Heart right ventricle (tissue), 16 donors: Measurements from ENCODE around the gene PRICKLE2. TPM values are rescaled to one million over a fixed set of nuclear protein-coding genes. Genes with fewer than 3 reads are reported as not detected.

Experiments used
- ATAC-seq, 8 donors: fragments of 200-7000 bp; cut with Tn5 transposase; one replicate each; pipeline ENCODE4 v1.9.1; 2020; ENCODE audit warnings: mild to moderate bottlenecking in 8 of 8, moderate library complexity in 8 of 8, moderate number of reproducible peaks in 1 of 8
- DNase-seq, 2 donors: peaks; one replicate each; pipeline ENCODE4 v3.0.0-alpha.2; 2020
- H3K27ac ChIP-seq, 10 donors: fragments of 200-600 bp; sonication (generic) in 2 of 10; one replicate each; pipeline versions ENCODE4 v1.5.0 to v1.8.0; 2020 to 2022; ENCODE audit warnings: mild to moderate bottlenecking in 3 of 10
- H3K27me3 ChIP-seq, 7 donors: fragments of 200-600 bp; one replicate each; pipeline ENCODE4 v1.8.0; 2021 to 2022; ENCODE audit warnings: mild to moderate bottlenecking in 2 of 7
- H3K36me3 ChIP-seq, 9 donors: fragments of 200-600 bp; sonication (generic) in 1 of 9; one replicate each; pipeline versions ENCODE4 v1.5.0 to v1.8.0; 2020 to 2022; ENCODE audit warnings: mild to moderate bottlenecking in 2 of 9
- H3K4me1 ChIP-seq, 9 donors: fragments of 200-600 bp; sonication (generic) in 1 of 9; one replicate each; pipeline versions ENCODE4 v1.5.0 to v1.8.0; 2020 to 2022; ENCODE audit warnings: mild to moderate bottlenecking in 4 of 9
- H3K4me3 ChIP-seq, 10 donors: fragments of 200-600 bp; sonication (generic) in 2 of 10; one replicate each; pipeline versions ENCODE4 v1.5.0 to v1.8.0; 2020 to 2022; ENCODE audit warnings: mild to moderate bottlenecking in 7 of 10, moderate library complexity in 2 of 10
- H3K9me3 ChIP-seq, 11 donors: fragments of 200-600 bp in 10 of 11; sonication (generic) in 2 of 11; one replicate each; pipeline versions ENCODE4 v1.5.0 to v1.8.0; 2013 to 2022; ENCODE audit warnings: mild to moderate bottlenecking in 2 of 11, control low read depth in 1 of 11, moderate library complexity in 1 of 11
- CTCF ChIP-seq, 9 donors: fragments of 200-600 bp; sonication (generic) in 2 of 9; IDR thresholded peaks; one replicate each; pipeline versions ENCODE4 v1.5.0 to v1.8.0; 2021 to 2022; ENCODE audit warnings: antibody characterized with exemption in 9 of 9, mild to moderate bottlenecking in 5 of 9, moderate library complexity in 1 of 9
- WGBS, 2 donors: extraction: QIAGEN DNeasy Blood & Tissue Kit; methylation state at CpG; one replicate each; pipeline ENCODE4 v1.1.7; 2013; ENCODE audit warnings: inconsistent platforms in 1 of 2; 5-methylcytosine and 5-hydroxymethylcytosine counted together
- intact Hi-C, 10 donors: fragments of 100-400 bp; cut with DNase I; formaldehyde crosslinking; loops; one replicate each; pipeline versions ENCODE4 v1.11.1 to v1.14.2; 2022
- polyA plus RNA-seq, 2 donors: library from polyadenylated mRNA; stranded (reverse); fragments of 200-250 nt; gene quantifications; one replicate each; pipeline ENCODE4 v1.2.3, GENCODE V29; 2013
- total RNA-seq, 10 donors: library from RNA; stranded (reverse); fragmentation: NEBNext Ultra II Directional in 3 of 10; extraction: Animal tissue kit (Norgen Biotek cat#: 25700) in 3 of 10; gene quantifications; one replicate each; pipeline versions ENCODE4 v1.2.1 to v1.2.4, GENCODE V29; 2021 to 2023
- donor health status: Arrhythmogenic right ventricular cardiomyopathy.
- donor health status: ischemic (EF 13 %, LVEDD 7.1; RV severe dilation, severe dysfunction).
- donor health status: healthy with polysubstance abuse.
- donor health status: DM: no; HTN: yes; CAD: no.
- donor health status: DM: no; HTN: no; CAD: no.
- donor health status: ischemic (EF 25% LVEDD 6.9; RV normal size, moderate dysfunction).
- donor health status: ischemic (EF 25% LVEDD 5.7; RV mildly dilated, moderate dysfunction).
- donor health status: healthy.
- donor health status: DM: yes; HTN: yes; CAD: no.
- donor health status: Ischemic cardiomyopathy.
- donor health status: ischemic (EF 35%, LVEDD 5.7; RV mildly dilated, moderate dysfunction).
- donor health status: nonischemic (EF 11% LVEDD 7.7; RV severe dilation, severe dysfunction).
- donor health status: DM: yes; HTN: yes; CAD: no.
- donor health status: PGD.
- donor health status: ischemic (EF 29% LVEDD 5.4; RV normal size, mild dysfunction).
- donor health status: nonischemic (EF 23%, LVEDD 6.1; RV moderate dilation, normal function).

The PRICKLE2 gene
- total and polyA plus RNA-seq, 12 donors = 1.8 to 12.2 (median 8.1) TPM

DNA sequence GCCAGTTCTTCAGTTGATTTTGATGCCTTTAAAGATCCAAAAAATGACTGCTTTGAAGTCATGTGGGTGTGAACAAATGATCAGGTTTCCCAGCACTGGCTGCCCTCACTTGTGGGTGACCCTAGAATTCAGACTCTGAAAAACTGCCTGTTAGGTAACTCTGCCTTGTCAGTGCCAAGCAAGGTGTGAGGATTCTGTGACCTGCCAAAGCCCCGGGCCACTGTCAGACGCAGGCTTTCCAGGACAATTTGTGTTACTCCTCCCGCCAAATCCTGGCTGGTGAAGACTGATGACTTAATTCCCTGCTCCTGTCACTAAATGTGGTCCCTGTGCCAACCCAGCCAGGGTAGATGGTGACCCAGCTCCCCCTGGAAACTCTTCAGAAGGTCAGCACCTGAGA lies 102.8 kb downstream of the PRICKLE2 start:
- no peak for TF ChIP-seq CTCF (IDR thresholded peaks at IDR 0.05)
- peaks cover 0 to 23% (median 11%) of the 10 kb centered on the region in 9 donors for H3K4me1 ChIP-seq
- intact Hi-C loops = no loop called here
- DNase-seq = peak; percentile 11 to 35
- H3K27ac ChIP-seq = no peak overlapping the region
- 30 to 49% methylated on average over 3 of the region's 3 CpGs for WGBS, 2 donors
- H3K27me3 ChIP-seq = no peaks in the 10 kb centered on the region
- no peak overlapping the region for H3K4me3 ChIP-seq
- H3K9me3 ChIP-seq = peaks cover 0 to 19% (median 0%) of the 10 kb centered on the region in 11 donors
- peak; percentile 71 to 97 (median 82) for ATAC-seq
- H3K36me3 ChIP-seq = peaks cover 0 to 45% (median 0%) of the 10 kb centered on the region in 9 donors

GRCh38 chr3:64121750-64122311 lies 103.4 kb downstream of the PRICKLE2 start:
- no peaks in the 10 kb centered on the region for H3K27me3 ChIP-seq
- no peak for TF ChIP-seq CTCF (IDR thresholded peaks at IDR 0.05)
- DNase-seq = no peak
- H3K36me3 ChIP-seq = peaks cover 0 to 43% (median 0%) of the 10 kb centered on the region in 9 donors
- H3K4me1 ChIP-seq = peaks cover 0 to 23% (median 11%) of the 10 kb centered on the region in 9 donors
- H3K4me3 ChIP-seq = no peak overlapping the region
- ATAC-seq = peak in 1 of 8 donors; percentile 21
- intact Hi-C loops = no loop called here
- no peak overlapping the region for H3K27ac ChIP-seq
- WGBS, 2 donors = 24 to 31% methylated on average over 3 of the region's 3 CpGs
- peaks cover 0 to 19% (median 0%) of the 10 kb centered on the region in 11 donors for H3K9me3 ChIP-seq

GRCh38 chr3:64120876-64121275 lies 104.4 kb downstream of the PRICKLE2 start:
- no peak for TF ChIP-seq CTCF (IDR thresholded peaks at IDR 0.05)
- ATAC-seq (no peak), DNase-seq (no peak)
- Histone ChIP-seq H3K4me1 (peaks cover 0 to 23% (median 11%) of the 10 kb centered on the region in 9 donors), H3K27me3 (no peaks in the 10 kb centered on the region), H3K4me3 (no peak overlapping the region), H3K9me3 (peaks cover 0 to 21% (median 0%) of the 10 kb centered on the region in 11 donors), H3K27ac (peak overlapping the region in 1 of 10 donors; percentile 26), H3K36me3 (peaks cover 0 to 44% (median 0%) of the 10 kb centered on the region in 9 donors)
- intact Hi-C loops = no loop called here
- 58 to 69% methylated on average over 5 of the region's 5 CpGs for WGBS, 2 donors

GRCh38 chr3:64117483-64117882 lies 107.8 kb downstream of the PRICKLE2 start:
- no peak for TF ChIP-seq CTCF (IDR thresholded peaks at IDR 0.05)
- Histone ChIP-seq H3K4me1 (peaks cover 0 to 17% (median 8%) of the 10 kb centered on the region in 9 donors), H3K27me3 (no peaks in the 10 kb centered on the region), H3K27ac (no peak overlapping the region), H3K36me3 (peaks cover 0 to 55% (median 0%) of the 10 kb centered on the region in 9 donors), H3K9me3 (peaks cover 0 to 31% (median 4%) of the 10 kb centered on the region in 11 donors), H3K4me3 (no peak overlapping the region)
- no peak for ATAC-seq
- intact Hi-C loops = no loop called here
- 94 to 96% methylated on average over 1 of the region's 1 CpG for WGBS, 2 donors
- no peak for DNase-seq
